Ishikawa (cell line): ENCODE results near the gene GZF1.

Experiments
- CEBPB ChIP-seq: IDR thresholded peaks from 2 replicates; pipeline ENCODE4 v1.6.1; 2012
- MAX ChIP-seq: IDR thresholded peaks from 2 replicates; pipeline ENCODE4 v1.6.1; 2012
- NFIC ChIP-seq: IDR thresholded peaks from 2 replicates; pipeline ENCODE4 v1.6.1; 2012
- RAD21 ChIP-seq: IDR thresholded peaks from 2 replicates; pipeline ENCODE4 v1.6.1; 2012; ENCODE audit warnings: low read depth
- REST ChIP-seq: IDR thresholded peaks from 2 replicates; pipeline ENCODE4 v1.6.1; 2012; ENCODE audit warnings: low read depth, mild to moderate bottlenecking
- TAF1 ChIP-seq: IDR thresholded peaks from 2 replicates; pipeline ENCODE4 v1.6.1; 2012; ENCODE audit warnings: low read depth, mild to moderate bottlenecking
- TEAD4 ChIP-seq: IDR thresholded peaks from 2 replicates; pipeline ENCODE4 v1.6.1; 2012
- YY1 ChIP-seq: IDR thresholded peaks from 2 replicates; pipeline ENCODE4 v1.6.1; 2012; ENCODE audit warnings: low read depth

- no peak for TF ChIP-seq RAD21
- no peak for TF ChIP-seq REST
- TF ChIP-seq MAX = no peak
- TF ChIP-seq CEBPB = no peak
- no peak for TF ChIP-seq NFIC
- TF ChIP-seq TEAD4 = no peak
- no peak for TF ChIP-seq YY1
- TF ChIP-seq TAF1 = no peak
Observed at GRCh38 chr20:23366384-23366783, 4.4 kb downstream of the GZF1 start.
